PC-3 (cell line): ENCODE results near the gene GSTA5. TPM values are rescaled to one million over a fixed set of nuclear protein-coding genes. Genes with fewer than 3 reads are reported as not detected.
"Not testable (repeated sequence)": the region's sequence is repeated elsewhere in the genome, so short reads cannot be mapped to it uniquely, and the experiment has no call there.

ENCODE experiments used
- ATAC-seq: fragments of 200-7000 bp; cut with Tn5 transposase; 2 replicates; pipeline ENCODE4 v1.9.1; 2020; ENCODE audit warnings: mild to moderate bottlenecking, moderate library complexity
- BruUV-seq: library from RNA; stranded (reverse); fragments of 400-500 nt; replicated peaks from 2 replicates; lab custom pipeline; 2021; lab: Mats Ljungman, UMichigan
- CTCF ChIA-PET: fragments of 300-600 bp; sonication (Branson Sonifier 250); formaldehyde crosslinking; loops from one replicate; lab custom pipeline; 2022; ENCODE audit warnings: antibody characterized with exemption; lab: Charles Lee
- POLR2A ChIA-PET: fragments of 300-600 bp; sonication (Branson Sonifier 250); formaldehyde crosslinking; loops from one replicate; lab custom pipeline; 2022; ENCODE audit warnings: antibody characterized with exemption; ENCODE audit not compliant: unreplicated experiment; lab: Charles Lee
- DNase-seq: peaks from one replicate; pipeline ENCODE4 v3.0.0-alpha.2; 2015
- H2AFZ ChIP-seq: fragments of 300-600 bp; sonication (generic); 2 replicates; pipeline ENCODE4 v1.6.0; 2016; ENCODE audit warnings: antibody characterized with exemption, low read length
- H3F3A ChIP-seq: fragments of 300-600 bp; sonication (generic); one replicate; pipeline ENCODE4 v1.6.0; 2017; ENCODE audit warnings: antibody characterized with exemption, low read length, control low read depth, mild to moderate bottlenecking; ENCODE audit not compliant: unreplicated experiment
- H3K27ac ChIP-seq: fragments of 300-600 bp; sonication (generic); 2 replicates; pipeline ENCODE4 v1.5.1; 2016; ENCODE audit warnings: mild to moderate bottlenecking, low read length
- H3K27me3 ChIP-seq: fragments of 300-600 bp; sonication (generic); 2 replicates; pipeline ENCODE4 v1.6.1; 2016; ENCODE audit warnings: low read length, mixed read lengths
- H3K36me3 ChIP-seq: fragments of 300-600 bp; sonication (generic); 2 replicates; pipeline ENCODE4 v1.6.1; 2016; ENCODE audit warnings: low read depth, mixed run types, low read length, mixed read lengths
- H3K4me1 ChIP-seq: fragments of 300-600 bp; sonication (generic); 2 replicates; pipeline ENCODE4 v1.5.1; 2016; ENCODE audit warnings: low read length; ENCODE audit not compliant: insufficient read depth
- H3K4me2 ChIP-seq: fragments of 300-600 bp; sonication (generic); 2 replicates; pipeline ENCODE4 v1.6.0; 2016; ENCODE audit warnings: low read length
- H3K4me3 ChIP-seq: fragments of 300-600 bp; sonication (generic); 2 replicates; pipeline ENCODE4 v1.5.1; 2016; ENCODE audit warnings: mild to moderate bottlenecking, low read length, mixed read lengths
- H3K79me2 ChIP-seq: fragments of 300-600 bp; sonication (generic); 2 replicates; pipeline ENCODE4 v1.6.1; 2017; ENCODE audit warnings: low read length, mixed read lengths
- H3K9ac ChIP-seq: fragments of 300-600 bp; sonication (generic); 2 replicates; pipeline ENCODE4 v1.6.0; 2016; ENCODE audit warnings: mild to moderate bottlenecking, low read length
- H3K9me2 ChIP-seq: fragments of 300-600 bp; sonication (generic); replicated peaks from 2 replicates; pipeline ENCODE4 v1.6.1; 2016; ENCODE audit warnings: mixed run types, low read length, mixed read lengths
- H3K9me3 ChIP-seq: fragments of 300-600 bp; sonication (generic); 2 replicates; pipeline ENCODE4 v1.6.1; 2016; ENCODE audit warnings: low read length, mixed read lengths
- H4K20me1 ChIP-seq: fragments of 300-600 bp; sonication (generic); 2 replicates; pipeline ENCODE4 v1.6.1; 2016; ENCODE audit warnings: low read length, mixed read lengths
- EZH2 ChIP-seq: fragments of 300-600 bp; sonication (generic); IDR thresholded peaks from one replicate; pipeline ENCODE4 v1.6.1; 2017; ENCODE audit warnings: antibody characterized with exemption, mild to moderate bottlenecking, low read length; ENCODE audit not compliant: unreplicated experiment
- EZH2phosphoT487 ChIP-seq: fragments of 300-600 bp; sonication (generic); IDR thresholded peaks from 2 replicates; pipeline ENCODE4 v1.6.1; 2018; ENCODE audit warnings: mild to moderate bottlenecking, antibody characterized with exemption, low read length, borderline replicate concordance
- intact Hi-C: fragments of 100-400 bp; cut with micrococcal nuclease; formaldehyde crosslinking; loops from 2 replicates; pipeline ENCODE4 v1.9.0; 2023
- total RNA-seq: library from RNA; depleted of rRNA; stranded (reverse); fragments of >200 nt; gene quantifications from 2 replicates; pipeline ENCODE4 v1.2.3, GENCODE V29; 2014
- TF ChIP-seq, protein P1 (sequence below): fragments of 300-600 bp; sonication (generic); conservative IDR thresholded peaks from 2 replicates; pipeline ENCODE4 v1.5.1; 2017; ENCODE audit warnings: antibody characterized with exemption, low read depth, mild to moderate bottlenecking, low read length

Gene GSTA5
- total RNA-seq, 1 experiment from 2014 or later = not detected

DNA sequence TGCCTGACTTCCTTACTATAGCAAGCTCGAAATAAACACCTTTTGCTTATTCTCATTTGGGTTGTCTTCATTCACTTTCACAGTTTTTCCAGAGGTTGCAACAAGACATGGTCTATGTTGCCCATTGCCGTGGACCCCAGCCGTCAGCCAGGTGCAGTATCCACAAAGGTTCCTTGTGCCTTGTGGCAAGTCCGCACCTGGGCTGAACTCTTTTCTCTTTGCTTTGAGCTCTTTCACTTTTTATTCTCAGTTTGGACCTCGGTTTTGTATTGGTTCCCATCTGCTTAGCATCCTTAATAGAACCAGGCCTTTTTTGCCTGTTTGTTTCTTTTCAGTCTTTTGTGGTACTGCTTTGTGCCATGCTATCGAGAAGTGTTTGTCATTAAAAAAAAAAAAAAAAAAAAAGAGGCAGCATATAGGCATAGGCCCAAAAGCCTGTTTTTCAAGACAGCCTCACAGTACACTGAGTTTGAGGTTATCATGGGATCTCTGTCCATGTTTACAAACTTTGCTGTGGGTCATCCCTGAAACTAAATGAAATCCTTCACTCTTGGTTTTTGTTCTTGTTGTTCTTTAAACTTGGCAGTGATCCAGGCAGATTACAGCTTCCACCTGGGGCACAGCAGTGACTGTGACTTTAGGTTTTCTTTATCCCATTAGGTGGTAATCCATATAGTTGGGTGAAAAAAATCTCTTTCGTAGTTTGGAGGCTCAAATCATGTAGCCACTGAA is 35.6 kb upstream of the GSTA5 start:
- H3K4me2 ChIP-seq = peak overlapping the region; percentile 37; the same call in 1 of the 2 replicates
- BruUV-seq = no TSS peak
- H3K79me2 ChIP-seq = no peaks in the 10 kb centered on the region
- H2AFZ ChIP-seq = no peak overlapping the region
- H3K9me2 ChIP-seq = no peaks in the 10 kb centered on the region
- no peaks in the 10 kb centered on the region for H3K9me3 ChIP-seq
- TF ChIP-seq EZH2phosphoT487 (no peak), EZH2 (no peak)
- TF ChIP-seq, protein P1, sequence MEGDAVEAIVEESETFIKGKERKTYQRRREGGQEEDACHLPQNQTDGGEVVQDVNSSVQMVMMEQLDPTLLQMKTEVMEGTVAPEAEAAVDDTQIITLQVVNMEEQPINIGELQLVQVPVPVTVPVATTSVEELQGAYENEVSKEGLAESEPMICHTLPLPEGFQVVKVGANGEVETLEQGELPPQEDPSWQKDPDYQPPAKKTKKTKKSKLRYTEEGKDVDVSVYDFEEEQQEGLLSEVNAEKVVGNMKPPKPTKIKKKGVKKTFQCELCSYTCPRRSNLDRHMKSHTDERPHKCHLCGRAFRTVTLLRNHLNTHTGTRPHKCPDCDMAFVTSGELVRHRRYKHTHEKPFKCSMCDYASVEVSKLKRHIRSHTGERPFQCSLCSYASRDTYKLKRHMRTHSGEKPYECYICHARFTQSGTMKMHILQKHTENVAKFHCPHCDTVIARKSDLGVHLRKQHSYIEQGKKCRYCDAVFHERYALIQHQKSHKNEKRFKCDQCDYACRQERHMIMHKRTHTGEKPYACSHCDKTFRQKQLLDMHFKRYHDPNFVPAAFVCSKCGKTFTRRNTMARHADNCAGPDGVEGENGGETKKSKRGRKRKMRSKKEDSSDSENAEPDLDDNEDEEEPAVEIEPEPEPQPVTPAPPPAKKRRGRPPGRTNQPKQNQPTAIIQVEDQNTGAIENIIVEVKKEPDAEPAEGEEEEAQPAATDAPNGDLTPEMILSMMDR = no peak
- no peaks in the 10 kb centered on the region for H3F3A ChIP-seq
- ChIA-PET POLR2A (no interaction called here), CTCF (interaction anchor here (0.6 kb wide), 1 partner anchor 468 kb away, joined by 6 read pairs; no protein-coding TSS in a partner anchor)
- no peaks in the 10 kb centered on the region for H3K36me3 ChIP-seq
- H3K27me3 ChIP-seq = no peaks in the 10 kb centered on the region
- H3K4me3 ChIP-seq = no peak overlapping the region
- H3K4me1 ChIP-seq = peaks cover 18% of the 10 kb centered on the region
- intact Hi-C loops = loop anchor here (10.0 kb wide), 1 partner anchor 181 kb away; no protein-coding TSS in a partner anchor
- H3K27ac ChIP-seq = no peak overlapping the region
- H4K20me1 ChIP-seq = no peaks in the 10 kb centered on the region
- H3K9ac ChIP-seq = no peak overlapping the region
- DNase-seq (peak; percentile 28), ATAC-seq (no peak)

DNA sequence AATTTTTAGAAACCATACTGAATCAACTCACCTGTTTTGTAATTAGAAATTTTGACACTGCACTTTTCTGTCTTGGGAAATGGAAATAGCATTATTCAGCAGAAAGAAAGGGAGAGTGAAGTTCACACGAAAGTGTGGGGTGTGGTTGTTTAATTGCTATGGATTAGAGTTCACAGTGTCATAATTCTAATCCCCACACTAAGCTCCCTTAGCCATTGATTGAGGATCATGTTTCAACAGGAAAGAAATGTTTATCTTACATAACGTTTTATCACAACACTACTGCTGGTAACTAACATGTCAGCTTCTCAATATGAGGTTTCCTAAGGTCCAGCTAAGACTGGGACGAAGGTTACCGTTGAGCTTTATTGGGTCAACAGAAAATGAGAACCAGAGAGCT is 31.4 kb upstream of the GSTA5 start:
- Histone ChIP-seq H3F3A (no peaks in the 10 kb centered on the region), H3K27me3 (no peaks in the 10 kb centered on the region), H2AFZ (no peak overlapping the region), H3K4me2 (no peak overlapping the region), H3K36me3 (no peaks in the 10 kb centered on the region), H3K79me2 (no peaks in the 10 kb centered on the region), H3K9me3 (no peaks in the 10 kb centered on the region), H3K4me3 (no peak overlapping the region), H3K27ac (no peak overlapping the region), H3K4me1 (peaks cover 8% of the 10 kb centered on the region), H3K9me2 (no peaks in the 10 kb centered on the region), H4K20me1 (no peaks in the 10 kb centered on the region), H3K9ac (no peak overlapping the region)
- ATAC-seq = no peak
- DNase-seq = no peak
- BruUV-seq = no TSS peak
- intact Hi-C loops = loop anchor here (10.0 kb wide), 1 partner anchor 177 kb away; no protein-coding TSS in a partner anchor
- no peak for TF ChIP-seq EZH2
- ChIA-PET POLR2A (no interaction called here), CTCF (no interaction called here)

DNA sequence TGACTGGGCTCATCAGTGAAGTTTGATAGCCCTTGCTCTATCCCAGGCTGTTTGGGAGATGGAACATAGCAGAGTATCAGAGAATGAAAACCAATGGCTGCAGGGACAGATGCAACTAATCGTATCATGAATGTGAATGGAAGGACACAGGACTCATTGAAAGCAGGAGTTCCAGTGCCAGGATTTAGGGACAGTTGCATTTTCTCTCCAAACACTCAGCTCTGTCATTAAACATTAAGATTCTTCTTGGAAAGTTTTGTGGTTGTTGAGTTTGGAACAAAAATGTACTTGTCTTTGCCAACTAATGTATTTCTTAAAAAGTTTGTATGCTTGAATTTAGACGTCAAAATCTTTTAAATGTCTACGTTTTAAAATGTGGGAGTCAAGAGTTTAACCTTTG is 31.0 kb upstream of the GSTA5 start:
- no peaks in the 10 kb centered on the region for H3K9me3 ChIP-seq
- H3F3A ChIP-seq = no peaks in the 10 kb centered on the region
- no peaks in the 10 kb centered on the region for H3K36me3 ChIP-seq
- ChIA-PET CTCF (no interaction called here), POLR2A (no interaction called here)
- no peaks in the 10 kb centered on the region for H3K27me3 ChIP-seq
- DNase-seq = no peak
- no peaks in the 10 kb centered on the region for H4K20me1 ChIP-seq
- H3K9ac ChIP-seq = no peak overlapping the region
- H2AFZ ChIP-seq = no peak overlapping the region
- H3K4me3 ChIP-seq = no peak overlapping the region
- TF ChIP-seq, protein P1 = no peak
- TF ChIP-seq EZH2 = no peak
- ATAC-seq = no peak
- H3K4me1 ChIP-seq = peaks cover 4% of the 10 kb centered on the region
- H3K9me2 ChIP-seq = no peaks in the 10 kb centered on the region
- H3K27ac ChIP-seq = no peak overlapping the region
- intact Hi-C loops = loop anchor here (10.0 kb wide), 1 partner anchor 177 kb away; no protein-coding TSS in a partner anchor
- BruUV-seq = no TSS peak
- no peaks in the 10 kb centered on the region for H3K79me2 ChIP-seq
- H3K4me2 ChIP-seq = no peak overlapping the region

DNA sequence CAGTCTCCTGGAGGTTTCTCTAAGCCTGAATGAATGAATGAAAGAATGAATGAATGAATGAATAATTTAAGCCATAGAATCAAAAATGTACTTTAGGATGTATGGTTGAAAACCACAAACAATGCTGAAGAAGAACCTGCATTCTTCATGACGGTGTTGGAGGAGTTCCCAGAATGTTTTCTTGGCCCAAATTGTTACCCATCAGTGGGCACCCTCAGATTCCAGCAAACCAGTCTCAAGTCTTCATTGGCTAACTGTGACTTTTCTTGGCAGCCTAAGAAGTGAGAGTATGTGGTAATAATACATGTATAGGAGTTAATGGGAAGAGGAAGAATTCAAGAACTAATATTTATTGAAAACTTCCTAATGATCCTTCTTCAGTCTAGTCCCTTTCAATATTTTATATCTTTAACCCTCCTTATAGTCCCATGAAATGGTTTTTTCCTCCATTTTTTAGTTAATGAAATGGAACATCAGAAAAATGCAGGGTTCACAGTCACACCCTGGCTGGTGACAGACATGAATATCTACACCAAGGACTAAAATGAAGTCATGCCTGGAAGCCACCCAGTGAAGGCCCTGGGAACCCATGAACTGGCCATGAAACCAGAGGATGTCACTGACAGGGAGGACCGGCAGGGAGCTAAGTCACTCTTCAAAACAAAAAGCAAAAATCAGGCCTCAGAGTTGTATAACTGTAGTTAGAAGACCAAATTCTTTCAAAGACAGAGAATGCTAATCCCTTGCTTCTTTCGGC is 29.9 kb upstream of the GSTA5 start:
- H3K79me2 ChIP-seq, H3K4me2 ChIP-seq, H3K36me3 ChIP-seq, H3K4me1 ChIP-seq, H3K9ac ChIP-seq, H3K27me3 ChIP-seq, H4K20me1 ChIP-seq, H3K9me3 ChIP-seq, H2AFZ ChIP-seq, CTCF ChIA-PET, POLR2A ChIA-PET, BruUV-seq, H3K4me3 ChIP-seq, H3K9me2 ChIP-seq, ATAC-seq, H3F3A ChIP-seq, H3K27ac ChIP-seq: not testable (repeated sequence)
- intact Hi-C loops = loop anchor here (10.0 kb wide), 1 partner anchor 176 kb away; no protein-coding TSS in a partner anchor
- DNase-seq = peak; percentile 28

DNA sequence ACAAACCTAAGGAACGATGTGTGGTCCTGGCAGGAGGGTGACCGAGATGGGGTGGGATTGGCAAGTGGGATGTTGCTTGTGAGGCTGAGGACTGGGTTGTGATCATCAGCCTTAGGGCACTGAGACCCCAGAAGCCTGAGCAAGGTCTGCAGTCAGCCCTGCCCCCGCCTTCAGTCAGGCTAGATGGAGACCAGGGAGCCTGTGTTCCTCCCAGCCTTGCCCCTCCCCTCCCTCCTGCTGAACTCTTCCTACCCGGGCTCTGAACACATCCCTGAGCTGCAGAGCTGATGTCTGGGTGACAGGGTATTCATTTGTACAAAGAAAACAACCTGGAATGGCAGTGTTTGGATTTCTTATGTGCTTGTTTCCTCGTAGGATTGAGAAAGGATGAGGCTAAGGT is 28.3 kb upstream of the GSTA5 start:
- H3K4me2 ChIP-seq, H3K27me3 ChIP-seq, H3F3A ChIP-seq, H3K27ac ChIP-seq, H3K79me2 ChIP-seq, POLR2A ChIA-PET, H3K9me3 ChIP-seq, ATAC-seq, H3K9ac ChIP-seq, BruUV-seq, H3K36me3 ChIP-seq, intact Hi-C loops, H3K4me1 ChIP-seq, H2AFZ ChIP-seq, H3K9me2 ChIP-seq, DNase-seq, H3K4me3 ChIP-seq, CTCF ChIA-PET, H4K20me1 ChIP-seq: not testable (repeated sequence)
